Stimulated activated memory B cell treated with anti-CD40 and anti-IgM and Interleukin-4, amounts not matched to agents 10 μg/mL and 1 μg/mL and 100 μg/mL, for 72 hours (primary cell): ENCODE data around the gene TLE4.

Experiments used
- ATAC-seq: fragments of 150-1000 bp; cut with Tn5 transposase; 2 replicates; pipeline ENCODE4 v1.10.0; 2021
- H3K27ac Mint-ChIP-seq: one replicate; pipeline ENCODE4 v1.8.0; 2022; ENCODE audit warnings: mild to moderate bottlenecking, mixed read lengths
- H3K27me3 Mint-ChIP-seq: one replicate; pipeline ENCODE4 v1.8.0; 2022; ENCODE audit warnings: mixed read lengths
- H3K36me3 Mint-ChIP-seq: one replicate; pipeline ENCODE4 v1.8.0; 2022; ENCODE audit warnings: mixed read lengths
- H3K4me1 Mint-ChIP-seq: one replicate; pipeline ENCODE4 v1.8.0; 2022; ENCODE audit warnings: mixed read lengths
- H3K4me3 Mint-ChIP-seq: one replicate; pipeline ENCODE4 v1.8.0; 2022; ENCODE audit warnings: mild to moderate bottlenecking, moderate library complexity, mixed read lengths
- H3K9me3 Mint-ChIP-seq: one replicate; pipeline ENCODE4 v1.8.0; 2022; ENCODE audit warnings: mixed read lengths

The TLE4 gene

DNA sequence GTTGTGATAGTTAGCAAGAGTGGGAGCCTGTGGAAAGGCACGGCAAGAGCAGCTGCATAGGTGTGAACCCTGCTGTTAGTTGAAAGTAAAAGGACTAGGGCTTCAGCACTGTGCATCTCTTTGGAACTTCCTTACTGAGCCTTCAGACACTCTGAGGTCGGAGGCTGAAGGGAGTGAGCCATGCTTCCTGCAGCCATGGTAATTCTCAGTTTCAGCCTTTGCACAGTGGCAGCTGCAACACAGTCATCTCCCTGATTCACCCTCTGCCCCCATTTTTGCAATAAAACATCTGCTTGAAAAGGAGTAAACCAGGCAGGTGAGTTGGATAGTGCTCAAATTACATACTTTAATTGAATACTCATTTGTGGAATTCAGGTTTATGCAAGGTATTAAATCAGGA is 6.5 kb upstream of the TLE4 start:
- H3K27me3 Mint-ChIP-seq, result peaks cover 29% of the 10 kb centered on the region
- no peaks in the 10 kb centered on the region for H3K36me3 Mint-ChIP-seq
- H3K4me1 Mint-ChIP-seq, result peaks cover 6% of the 10 kb centered on the region
- peak; percentile 48 for ATAC-seq
- H3K4me3 Mint-ChIP-seq, result no peak overlapping the region
- H3K9me3 Mint-ChIP-seq, result no peaks in the 10 kb centered on the region
- no peak overlapping the region for H3K27ac Mint-ChIP-seq

DNA sequence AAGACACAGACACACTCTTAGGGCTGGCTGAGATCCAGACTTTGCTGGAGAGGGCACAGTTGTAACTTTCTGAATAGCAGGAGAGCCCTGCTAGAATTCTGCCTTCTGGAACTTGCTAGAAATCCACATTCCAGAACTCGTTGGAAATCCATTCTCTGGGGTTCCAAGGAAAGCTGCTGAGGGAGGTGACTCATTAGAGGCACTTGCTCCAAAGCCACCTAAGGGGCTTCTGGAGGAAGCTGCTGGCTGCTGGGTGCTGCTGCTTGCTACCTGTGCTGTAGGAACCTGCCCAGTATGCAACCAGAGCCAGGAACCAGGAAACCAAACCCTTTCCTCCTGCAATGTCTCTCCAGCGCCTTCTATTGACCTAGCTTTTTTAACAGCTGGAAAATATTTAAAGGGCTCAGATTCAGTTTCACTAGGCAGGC is 4.1 kb upstream of the TLE4 start:
- peaks cover 23% of the 10 kb centered on the region for H3K27me3 Mint-ChIP-seq
- no peak overlapping the region for H3K4me3 Mint-ChIP-seq
- no peaks in the 10 kb centered on the region for H3K9me3 Mint-ChIP-seq
- no peaks in the 10 kb centered on the region for H3K36me3 Mint-ChIP-seq
- ATAC-seq, result no peak
- H3K27ac Mint-ChIP-seq, result no peak overlapping the region
- peaks cover 10% of the 10 kb centered on the region for H3K4me1 Mint-ChIP-seq

GRCh38 chr9:79568337-79569101 is 3.2 kb upstream of the TLE4 start:
- Mint-ChIP-seq H3K27ac (no peak overlapping the region), H3K36me3 (no peaks in the 10 kb centered on the region), H3K9me3 (no peaks in the 10 kb centered on the region), H3K4me3 (no peak overlapping the region), H3K27me3 (peaks cover 16% of the 10 kb centered on the region), H3K4me1 (peaks cover 11% of the 10 kb centered on the region)
- ATAC-seq, result no peak

- no peak overlapping the region for H3K4me3 Mint-ChIP-seq
- no peak overlapping the region for H3K27ac Mint-ChIP-seq
- no peaks in the 10 kb centered on the region for H3K36me3 Mint-ChIP-seq
- peaks cover 16% of the 10 kb centered on the region for H3K27me3 Mint-ChIP-seq
- ATAC-seq, result no peak
- no peaks in the 10 kb centered on the region for H3K9me3 Mint-ChIP-seq
- H3K4me1 Mint-ChIP-seq, result peaks cover 25% of the 10 kb centered on the region
Observed at GRCh38 chr9:79569814-79570447, 1.8 kb upstream of the TLE4 start.

DNA sequence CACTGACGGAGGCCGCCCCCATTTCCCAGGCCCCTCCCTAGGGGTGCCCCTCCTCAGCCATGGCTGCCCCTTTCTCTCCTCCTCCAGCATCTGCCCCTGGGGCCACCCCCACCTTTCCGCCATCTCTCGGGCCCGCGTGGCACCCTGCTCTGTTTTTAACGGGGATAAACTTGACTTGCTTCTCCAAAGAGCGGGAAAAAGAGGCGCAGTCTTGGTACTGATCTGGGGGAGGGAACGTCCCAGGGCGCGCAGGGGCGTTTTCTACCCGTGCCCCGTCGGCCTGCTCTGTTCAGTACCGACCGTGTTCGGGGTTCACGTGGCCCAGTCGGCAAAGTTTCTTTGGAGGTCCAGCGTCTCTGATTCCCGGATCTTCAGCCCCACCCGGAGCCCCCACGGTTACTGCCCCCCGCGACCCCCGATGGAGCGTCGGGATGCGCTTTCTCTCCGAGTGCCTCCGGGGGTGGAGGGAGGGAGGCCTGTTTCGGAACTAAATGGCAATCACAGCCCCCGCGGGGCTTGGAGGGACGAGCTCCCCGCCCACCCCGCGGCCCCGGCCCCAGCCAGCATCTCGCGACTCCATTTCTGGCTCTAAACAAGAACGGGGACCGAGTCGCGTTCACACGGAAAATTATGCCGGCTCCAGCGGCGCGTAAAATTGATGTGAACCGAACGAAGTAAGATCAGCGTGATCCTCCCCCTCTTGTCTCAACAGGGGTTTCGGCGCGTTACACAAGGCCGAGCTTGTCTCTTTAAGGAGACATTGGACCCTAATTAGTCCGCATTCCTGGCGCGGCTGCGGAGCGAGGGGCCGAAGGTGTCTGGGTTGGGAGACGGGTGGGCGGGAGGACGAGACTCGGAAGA is 1.1 kb upstream of the TLE4 start:
- Mint-ChIP-seq H3K9me3 (no peaks in the 10 kb centered on the region), H3K36me3 (peaks cover 2% of the 10 kb centered on the region), H3K4me3 (no peak overlapping the region), H3K27me3 (peaks cover 16% of the 10 kb centered on the region), H3K4me1 (peaks cover 28% of the 10 kb centered on the region), H3K27ac (no peak overlapping the region)
- ATAC-seq, result no peak

DNA sequence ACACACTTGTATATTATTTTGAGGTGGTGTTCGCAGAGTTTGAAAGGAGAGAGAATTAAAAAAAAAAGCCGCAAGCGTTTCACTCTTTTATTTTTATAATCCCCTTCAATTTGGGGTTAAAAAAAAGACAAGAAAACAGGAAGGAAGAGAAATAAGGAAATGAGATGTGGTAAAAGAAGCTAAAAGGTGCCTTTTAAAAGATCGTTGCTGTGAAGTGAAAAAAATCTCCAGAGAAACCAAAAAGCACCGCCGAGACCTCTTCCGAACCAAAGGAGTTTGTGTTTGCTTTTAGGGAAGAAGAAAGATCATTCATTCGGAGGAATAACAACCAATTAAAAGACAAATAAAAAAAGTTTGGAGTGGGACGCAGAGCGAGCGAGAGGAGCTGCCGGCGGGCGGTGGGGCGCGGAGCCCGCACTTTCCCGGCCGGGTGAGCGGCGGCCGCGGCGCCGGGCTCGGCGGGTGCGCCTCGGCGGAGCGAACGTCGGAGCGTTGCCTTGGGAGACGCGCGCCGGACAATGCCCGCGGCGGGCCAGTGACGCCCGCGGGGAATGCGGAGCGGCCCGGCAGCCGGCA is 355 bp downstream of the TLE4 start:
- ATAC-seq, result peak; percentile 0

GRCh38 chr9:79572608-79573411 is 1.0 kb downstream of the TLE4 start:
- Mint-ChIP-seq H3K4me1 (peaks cover 50% of the 10 kb centered on the region), H3K9me3 (no peaks in the 10 kb centered on the region), H3K27ac (no peak overlapping the region), H3K4me3 (peak overlapping the region; percentile 89), H3K36me3 (peaks cover 16% of the 10 kb centered on the region), H3K27me3 (no peaks in the 10 kb centered on the region)
- ATAC-seq, result peak; percentile 0

More for the DNA sequence above, 355 bp downstream of the TLE4 start:
- Mint-ChIP-seq H3K27ac (no peak overlapping the region), H3K4me1 (peaks cover 43% of the 10 kb centered on the region), H3K36me3 (peaks cover 11% of the 10 kb centered on the region), H3K4me3 (peak overlapping the region; percentile 89), H3K9me3 (no peaks in the 10 kb centered on the region), H3K27me3 (peaks cover 4% of the 10 kb centered on the region)

DNA sequence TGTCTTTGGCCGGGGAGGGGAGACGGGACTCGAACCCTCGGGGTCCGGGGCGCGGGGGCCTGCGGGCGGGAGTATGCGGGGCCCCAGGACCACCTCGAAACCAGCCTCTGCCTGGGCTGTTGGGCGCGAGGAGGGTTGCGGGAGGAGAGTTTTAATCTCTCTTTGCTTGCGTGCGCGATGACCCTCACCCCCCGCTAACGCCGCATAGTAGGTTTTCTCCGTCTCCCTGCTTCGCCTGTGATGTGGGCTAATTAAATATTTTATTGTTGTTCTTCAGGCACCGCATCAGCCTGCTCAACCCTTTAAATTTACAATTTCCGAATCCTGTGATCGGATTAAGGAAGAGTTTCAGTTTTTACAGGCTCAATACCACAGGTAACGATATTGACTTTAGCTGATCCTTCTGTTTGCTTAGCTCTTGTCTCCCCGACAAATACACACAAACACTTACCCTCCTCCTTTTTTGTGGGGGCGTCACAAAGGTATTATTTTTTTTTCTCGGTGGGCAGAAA is 1.7 kb downstream of the TLE4 start:
- no peak for ATAC-seq
- no peak overlapping the region for H3K27ac Mint-ChIP-seq
- H3K4me3 Mint-ChIP-seq, result peak overlapping the region; percentile 89
- no peaks in the 10 kb centered on the region for H3K9me3 Mint-ChIP-seq
- H3K4me1 Mint-ChIP-seq, result peaks cover 56% of the 10 kb centered on the region
- no peaks in the 10 kb centered on the region for H3K27me3 Mint-ChIP-seq
- peaks cover 21% of the 10 kb centered on the region for H3K36me3 Mint-ChIP-seq

DNA sequence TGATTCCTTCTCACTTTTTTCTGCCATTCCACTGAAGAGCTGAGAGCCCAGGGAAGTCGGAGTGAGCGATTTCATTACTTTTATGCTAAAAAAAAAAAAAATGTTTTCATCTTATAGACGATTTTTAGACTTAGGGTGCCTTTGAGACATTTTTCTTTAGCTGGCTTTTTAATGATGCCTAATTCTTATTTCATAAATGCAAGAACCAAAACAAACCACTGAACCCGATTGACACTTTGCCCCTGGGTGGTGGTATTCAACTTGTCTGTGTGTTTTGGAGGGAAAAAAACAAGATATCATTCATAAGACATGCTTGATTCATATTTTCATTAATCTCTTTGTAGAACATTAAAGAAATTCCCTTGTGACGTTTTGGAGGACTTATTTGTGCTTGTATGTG is 2.4 kb downstream of the TLE4 start:
- ATAC-seq, result no peak
- Mint-ChIP-seq H3K4me1 (peaks cover 63% of the 10 kb centered on the region), H3K4me3 (peak overlapping the region; percentile 89), H3K9me3 (no peaks in the 10 kb centered on the region), H3K27me3 (no peaks in the 10 kb centered on the region), H3K36me3 (peaks cover 27% of the 10 kb centered on the region), H3K27ac (no peak overlapping the region)

DNA sequence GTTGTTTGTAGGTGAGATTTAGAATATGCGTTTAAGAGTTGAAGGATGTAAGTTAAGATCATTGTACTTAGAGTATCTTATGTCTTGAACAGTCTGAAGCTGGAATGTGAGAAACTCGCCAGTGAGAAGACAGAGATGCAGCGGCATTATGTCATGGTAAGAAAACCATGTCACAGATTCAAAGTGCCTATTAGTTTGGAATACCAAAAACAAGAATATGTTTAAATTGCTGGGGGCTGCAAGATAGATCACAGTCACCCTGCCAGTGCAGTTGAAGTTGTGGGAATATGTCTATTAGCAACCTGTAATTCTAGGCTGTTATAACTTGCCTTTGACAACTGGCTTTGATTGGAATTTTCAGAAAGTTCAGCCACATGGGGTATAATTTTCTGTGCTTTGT is 3.0 kb downstream of the TLE4 start:
- peaks cover 30% of the 10 kb centered on the region for H3K36me3 Mint-ChIP-seq
- H3K27me3 Mint-ChIP-seq, result no peaks in the 10 kb centered on the region
- H3K4me1 Mint-ChIP-seq, result peaks cover 65% of the 10 kb centered on the region
- no peak overlapping the region for H3K27ac Mint-ChIP-seq
- peak overlapping the region; percentile 89 for H3K4me3 Mint-ChIP-seq
- ATAC-seq, result no peak
- no peaks in the 10 kb centered on the region for H3K9me3 Mint-ChIP-seq

GRCh38 chr9:79575547-79575946 is 3.8 kb downstream of the TLE4 start:
- no peak for ATAC-seq
- Mint-ChIP-seq H3K4me3 (no peak overlapping the region), H3K36me3 (peaks cover 37% of the 10 kb centered on the region), H3K4me1 (peaks cover 64% of the 10 kb centered on the region), H3K27me3 (no peaks in the 10 kb centered on the region), H3K27ac (no peak overlapping the region), H3K9me3 (no peaks in the 10 kb centered on the region)

GRCh38 chr9:79577969-79578723 is 6.4 kb downstream of the TLE4 start:
- peaks cover 49% of the 10 kb centered on the region for H3K36me3 Mint-ChIP-seq
- no peak for ATAC-seq
- H3K27ac Mint-ChIP-seq, result peak overlapping the region; percentile 2
- no peak overlapping the region for H3K4me3 Mint-ChIP-seq
- H3K4me1 Mint-ChIP-seq, result peaks cover 88% of the 10 kb centered on the region
- no peaks in the 10 kb centered on the region for H3K27me3 Mint-ChIP-seq
- no peaks in the 10 kb centered on the region for H3K9me3 Mint-ChIP-seq

DNA sequence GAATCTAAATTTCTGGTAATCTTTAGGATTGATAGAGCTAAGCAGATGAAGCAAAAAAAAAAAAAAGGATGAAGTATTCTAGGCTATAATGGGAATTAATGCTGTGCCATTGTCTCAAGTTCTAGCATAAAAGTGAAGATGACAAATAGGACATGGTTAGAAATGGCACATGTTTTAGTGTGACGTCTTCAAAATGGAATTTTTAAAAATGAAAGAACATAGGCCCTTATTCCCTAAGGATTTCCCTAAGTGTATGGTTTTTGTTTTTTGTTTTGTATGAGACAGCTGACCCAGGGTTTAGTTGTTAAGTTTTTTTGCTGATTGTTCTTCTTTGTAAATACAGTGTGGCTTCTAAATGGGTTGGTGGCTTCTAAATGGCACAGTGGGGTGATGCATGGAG is 7.1 kb downstream of the TLE4 start:
- peaks cover 91% of the 10 kb centered on the region for H3K4me1 Mint-ChIP-seq
- no peak overlapping the region for H3K27ac Mint-ChIP-seq
- H3K9me3 Mint-ChIP-seq, result no peaks in the 10 kb centered on the region
- no peaks in the 10 kb centered on the region for H3K27me3 Mint-ChIP-seq
- ATAC-seq, result no peak
- H3K36me3 Mint-ChIP-seq, result peaks cover 49% of the 10 kb centered on the region
- H3K4me3 Mint-ChIP-seq, result no peak overlapping the region

DNA sequence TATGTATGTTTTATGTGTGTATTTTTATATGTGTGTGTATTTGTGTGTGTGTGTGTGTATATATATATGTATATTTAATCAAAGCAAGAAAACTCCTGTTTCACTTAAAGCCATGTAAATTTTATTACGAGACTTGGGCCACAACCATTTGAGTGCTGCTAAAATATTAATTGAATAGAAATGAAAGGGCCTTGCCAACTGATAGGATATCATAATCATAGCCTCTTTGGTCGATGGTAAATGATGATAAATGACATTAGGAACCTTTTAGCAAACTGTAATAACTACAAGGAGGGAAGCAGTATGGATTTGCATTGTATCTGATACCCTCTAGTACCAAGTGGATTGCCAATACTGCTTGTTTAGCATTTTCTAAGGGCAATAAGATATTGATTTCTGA is 7.9 kb downstream of the TLE4 start:
- Mint-ChIP-seq H3K4me3 (no peak overlapping the region), H3K27me3 (no peaks in the 10 kb centered on the region), H3K27ac (no peak overlapping the region), H3K9me3 (no peaks in the 10 kb centered on the region), H3K4me1 (peaks cover 91% of the 10 kb centered on the region), H3K36me3 (peaks cover 56% of the 10 kb centered on the region)
- no peak for ATAC-seq
